Measurements from ENCODE around the gene TBC1D22A. TPM values are rescaled to one million over a fixed set of nuclear protein-coding genes. Genes with fewer than 3 reads are reported as not detected.

TBC1D22A gene
- total and polyA plus RNA-seq, 2 donors (not counting 3 experiments of a cell fraction or from before 2014, with no cell fraction given) = 26.1 to 32.4 TPM

DNA sequence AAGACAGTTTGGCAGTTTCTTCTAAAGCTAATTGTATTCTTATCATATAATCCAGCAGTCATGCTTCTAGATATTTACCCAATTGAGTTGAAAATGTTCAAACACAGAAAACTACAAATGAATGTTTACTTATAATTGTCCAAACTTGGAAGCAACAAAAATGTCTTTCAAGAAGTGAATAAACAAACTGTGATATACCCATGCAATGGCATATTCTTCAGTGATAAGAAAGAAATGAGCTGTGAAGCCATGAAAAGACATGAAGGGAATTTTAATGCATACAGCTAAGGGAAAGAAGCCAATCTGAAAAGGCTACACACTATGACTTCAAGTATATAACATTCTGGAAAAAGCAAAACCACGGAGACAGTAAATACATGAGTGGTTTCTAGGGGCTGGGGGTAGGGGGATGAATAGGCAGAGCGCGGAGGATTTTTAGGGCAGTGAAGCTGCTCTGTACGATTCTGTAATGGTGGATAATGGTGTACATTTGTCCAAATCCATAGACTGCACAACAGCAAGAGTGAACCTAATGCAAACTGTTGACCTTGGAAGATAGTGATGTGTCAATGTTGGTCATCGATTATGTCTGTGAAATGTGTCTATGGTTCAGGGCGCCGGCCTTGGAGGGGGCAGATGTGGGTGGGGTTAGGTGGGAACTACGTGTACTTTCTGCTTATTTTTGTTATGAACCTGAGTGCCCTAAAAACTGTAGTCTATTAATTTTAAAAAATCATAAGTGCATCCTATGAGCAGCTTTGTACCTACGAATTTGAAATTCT lies 424.9 kb downstream of the TBC1D22A start:
- dilution Hi-C loops (cut with MboI; ENCODE audit: extremely low pct_ligation_motif_present, low sequenced_read_pairs) = no loop called here
- DNase-seq (ENCODE audit: low read depth, low spot score) (no peak), FAIRE-seq (no peak)
- CTCF ChIA-PET = no interaction called here
- Histone ChIP-seq H4K20me1 (replicated peaks; ENCODE audit: control insufficient read depth, extremely low read depth, insufficient read depth, low read length) (no peaks in the 10 kb centered on the region), H3K79me2 (ENCODE audit: control insufficient read depth, insufficient read depth, low read length) (no peaks in the 10 kb centered on the region), H3K27me3 (ENCODE audit: control insufficient read depth in 2 of 2, insufficient read depth in 2 of 2, low read length in 2 of 2) (no peaks in the 10 kb centered on the region), H3K4me3 (replicated peaks in 1 of 3; ENCODE audit: insufficient read depth in 1 of 3, low read depth in 1 of 3, low read length in 3 of 3) (no peak overlapping the region), H3K27ac (ENCODE audit: insufficient read depth, low read depth, low read length) (no peak overlapping the region), H3K9me3 (replicated peaks; ENCODE audit: control insufficient read depth, insufficient read depth, low read length) (no peaks in the 10 kb centered on the region), H3K36me3 (ENCODE audit: control insufficient read depth in 2 of 2, extremely low read depth in 1 of 2, insufficient read depth in 2 of 2, low read length in 2 of 2) (no peaks in the 10 kb centered on the region), H3K4me1 (ENCODE audit: control insufficient read depth, extremely low read depth, insufficient read depth, low read length) (no peaks in the 10 kb centered on the region), H3K4me2 (ENCODE audit: insufficient read depth, low read length) (no peak overlapping the region), H2AFZ (ENCODE audit: low read depth, low read length) (no peak overlapping the region), H3K9me1 (replicated peaks; ENCODE audit: control insufficient read depth, extremely low read depth, insufficient read depth, low read length) (no peaks in the 10 kb centered on the region), H3K9ac (replicated peaks; ENCODE audit: extremely low read depth, insufficient read depth, low read length) (no peak overlapping the region)
- BruUV-seq (replicated peaks) = no TSS peak
- intact Hi-C loops (cut with micrococcal nuclease) = no loop called here
- TF ChIP-seq POLR2A (IDR thresholded peaks at IDR 0.05; ENCODE audit: low read depth, low read length) = no peak
- no peak for TF ChIP-seq FOS (IDR thresholded peaks at IDR 0.05; ENCODE audit: borderline replicate concordance, insufficient read depth, low read length)
- POLR2A ChIA-PET = no interaction called here

DNA sequence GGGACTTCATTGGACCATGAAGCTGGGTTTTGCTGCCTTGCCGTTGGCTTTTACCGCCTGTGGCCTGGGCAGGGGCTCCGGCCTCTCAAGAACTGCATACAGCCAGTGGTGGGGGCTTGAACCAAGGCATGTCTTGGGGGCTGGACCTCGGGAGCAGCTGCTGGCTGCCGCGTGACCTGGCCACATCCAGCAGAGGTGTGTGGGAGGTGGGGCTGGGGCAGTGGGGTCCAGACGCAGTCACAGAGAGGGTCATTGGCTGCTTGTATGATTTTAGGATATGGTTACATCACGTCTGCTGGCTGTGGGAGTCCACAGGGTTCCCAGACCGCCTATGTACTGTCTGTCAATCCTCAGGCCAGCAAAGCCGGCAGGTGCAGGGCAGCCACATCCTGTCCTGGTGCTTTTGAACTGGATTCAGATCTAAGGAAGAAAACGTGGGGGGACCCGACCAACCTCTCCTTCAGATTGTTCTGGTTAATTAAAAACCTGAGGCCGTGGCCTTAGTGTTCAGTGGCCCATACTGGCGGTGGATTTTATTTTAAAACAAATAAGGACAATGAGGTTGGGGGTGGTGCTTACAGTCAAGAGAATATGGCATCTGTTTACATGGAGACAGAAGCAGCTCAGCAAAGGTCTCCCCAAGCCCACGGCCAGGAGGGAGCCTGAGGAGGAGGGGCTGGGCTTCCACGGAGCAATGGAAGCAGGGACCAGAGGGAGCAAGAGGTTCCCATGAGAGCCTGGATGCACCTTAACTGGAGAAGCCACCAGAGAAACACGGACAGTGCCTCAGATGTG lies 426.0 kb downstream of the TBC1D22A start:
- ChIA-PET POLR2A (no interaction called here), CTCF (no interaction called here)
- no peaks in the 10 kb centered on the region for H3K79me2 ChIP-seq (ENCODE audit: control insufficient read depth, insufficient read depth, low read length)
- intact Hi-C loops (cut with micrococcal nuclease) = no loop called here
- H3K27me3 ChIP-seq (ENCODE audit: control insufficient read depth in 2 of 2, insufficient read depth in 2 of 2, low read length in 2 of 2) = no peaks in the 10 kb centered on the region
- H3K36me3 ChIP-seq (ENCODE audit: control insufficient read depth in 2 of 2, extremely low read depth in 1 of 2, insufficient read depth in 2 of 2, low read length in 2 of 2) = no peaks in the 10 kb centered on the region
- FAIRE-seq = no peak
- dilution Hi-C loops (cut with MboI; ENCODE audit: extremely low pct_ligation_motif_present, low sequenced_read_pairs) = no loop called here
- H4K20me1 ChIP-seq (replicated peaks; ENCODE audit: control insufficient read depth, extremely low read depth, insufficient read depth, low read length) = no peaks in the 10 kb centered on the region
- H3K9ac ChIP-seq (replicated peaks; ENCODE audit: extremely low read depth, insufficient read depth, low read length) = no peak overlapping the region
- no peak overlapping the region for H2AFZ ChIP-seq (ENCODE audit: low read depth, low read length)
- TF ChIP-seq FOS (IDR thresholded peaks at IDR 0.05; ENCODE audit: borderline replicate concordance, insufficient read depth, low read length) (no peak), EZH2 (IDR thresholded peaks at IDR 0.05; ENCODE audit: borderline replicate concordance, low read depth, low read length, severe bottlenecking) (no peak), POLR2AphosphoS5 (IDR thresholded peaks at IDR 0.05; ENCODE audit: insufficient read depth, low read depth, low read length) (no peak), GATA2 (IDR thresholded peaks at IDR 0.05; ENCODE audit: insufficient read depth, insufficient read length, low read depth, low read length) (no peak), JUN (IDR thresholded peaks at IDR 0.05; ENCODE audit: borderline replicate concordance, insufficient read depth, insufficient read length, low read depth) (no peak)
- TF ChIP-seq, protein P1, sequence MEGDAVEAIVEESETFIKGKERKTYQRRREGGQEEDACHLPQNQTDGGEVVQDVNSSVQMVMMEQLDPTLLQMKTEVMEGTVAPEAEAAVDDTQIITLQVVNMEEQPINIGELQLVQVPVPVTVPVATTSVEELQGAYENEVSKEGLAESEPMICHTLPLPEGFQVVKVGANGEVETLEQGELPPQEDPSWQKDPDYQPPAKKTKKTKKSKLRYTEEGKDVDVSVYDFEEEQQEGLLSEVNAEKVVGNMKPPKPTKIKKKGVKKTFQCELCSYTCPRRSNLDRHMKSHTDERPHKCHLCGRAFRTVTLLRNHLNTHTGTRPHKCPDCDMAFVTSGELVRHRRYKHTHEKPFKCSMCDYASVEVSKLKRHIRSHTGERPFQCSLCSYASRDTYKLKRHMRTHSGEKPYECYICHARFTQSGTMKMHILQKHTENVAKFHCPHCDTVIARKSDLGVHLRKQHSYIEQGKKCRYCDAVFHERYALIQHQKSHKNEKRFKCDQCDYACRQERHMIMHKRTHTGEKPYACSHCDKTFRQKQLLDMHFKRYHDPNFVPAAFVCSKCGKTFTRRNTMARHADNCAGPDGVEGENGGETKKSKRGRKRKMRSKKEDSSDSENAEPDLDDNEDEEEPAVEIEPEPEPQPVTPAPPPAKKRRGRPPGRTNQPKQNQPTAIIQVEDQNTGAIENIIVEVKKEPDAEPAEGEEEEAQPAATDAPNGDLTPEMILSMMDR (IDR thresholded peaks at IDR 0.05; ENCODE audit: extremely low read depth in 1 of 2, insufficient read depth in 1 of 2, low read depth in 1 of 2, low read length in 2 of 2) = no peak
- no peak overlapping the region for H3K27ac ChIP-seq (ENCODE audit: insufficient read depth, low read depth, low read length)
- H3K4me2 ChIP-seq (ENCODE audit: insufficient read depth, low read length) = no peak overlapping the region
- no peaks in the 10 kb centered on the region for H3K4me1 ChIP-seq (ENCODE audit: control insufficient read depth, extremely low read depth, insufficient read depth, low read length)
- no peaks in the 10 kb centered on the region for H3K9me3 ChIP-seq (replicated peaks; ENCODE audit: control insufficient read depth, insufficient read depth, low read length)
- H3K4me3 ChIP-seq (replicated peaks in 1 of 3; ENCODE audit: insufficient read depth in 1 of 3, low read depth in 1 of 3, low read length in 3 of 3) = no peak overlapping the region
- BruUV-seq (replicated peaks) = no TSS peak
- no peak for DNase-seq (ENCODE audit: low read depth, low spot score)
- H3K9me1 ChIP-seq (replicated peaks; ENCODE audit: control insufficient read depth, extremely low read depth, insufficient read depth, low read length) = no peaks in the 10 kb centered on the region
